Measurements from ENCODE around the gene MYO1C.

The MYO1C gene

GRCh38 chr17:1484676-1485422 is 7.6 kb downstream of the MYO1C start:
- DNase-seq, result peak; percentile 50

GRCh38 chr17:1484060-1484535 is 8.4 kb downstream of the MYO1C start:
- no peak for DNase-seq

GRCh38 chr17:1482680-1483079 is 9.8 kb downstream of the MYO1C start:
- no peak for DNase-seq

GRCh38 chr17:1481736-1482135 is 10.8 kb downstream of the MYO1C start:
- no peak for DNase-seq

GRCh38 chr17:1480747-1481465 is 11.6 kb downstream of the MYO1C start:
- no peak for DNase-seq

GRCh38 chr17:1478418-1478817 is 14.1 kb downstream of the MYO1C start:
- no peak for DNase-seq

- no peak for DNase-seq
Observed at GRCh38 chr17:1475321-1475854, 17.1 kb downstream of the MYO1C start.

- DNase-seq, result no peak
Observed at GRCh38 chr17:1474402-1475189, 17.9 kb downstream of the MYO1C start.

GRCh38 chr17:1473841-1474240 is 18.6 kb downstream of the MYO1C start:
- DNase-seq, result no peak

GRCh38 chr17:1473170-1473569 is 19.3 kb downstream of the MYO1C start:
- no peak for DNase-seq

GRCh38 chr17:1471911-1472821 is 20.3 kb downstream of the MYO1C start:
- no peak for DNase-seq

GRCh38 chr17:1471490-1471889 is 21.0 kb downstream of the MYO1C start:
- DNase-seq, result no peak

- no peak for DNase-seq
Observed at GRCh38 chr17:1470755-1471462, 21.6 kb downstream of the MYO1C start.

- DNase-seq, result no peak
Observed at GRCh38 chr17:1470071-1470754, 22.3 kb downstream of the MYO1C start.

GRCh38 chr17:1469231-1469852 is 23.1 kb downstream of the MYO1C start:
- DNase-seq, result no peak

- no peak for DNase-seq
Observed at GRCh38 chr17:1467898-1468492, 24.5 kb downstream of the MYO1C start.

GRCh38 chr17:1467258-1467657 is 25.2 kb downstream of the MYO1C start:
- no peak for DNase-seq

- no peak for DNase-seq
Observed at GRCh38 chr17:1464186-1464585, 28.3 kb downstream of the MYO1C start.

- DNase-seq, result no peak
Observed at GRCh38 chr17:1462164-1463112, 30.0 kb downstream of the MYO1C start.
